Neural cell (in vitro differentiated cells): ENCODE data around the gene IDH3G. TPM values are rescaled to one million over a fixed set of nuclear protein-coding genes. Genes with fewer than 3 reads are reported as not detected.

Experiments used
- H2AFZ ChIP-seq: fragments of 200-600, 300-800 bp; sonication (generic), shearing (Covaris generic); 2 replicates; pipeline ENCODE4 v1.6.0; 2014; ENCODE audit warnings: low read depth, mild to moderate bottlenecking, antibody characterized with exemption, low read length, moderate library complexity
- H3F3A ChIP-seq: fragments of 200-600 bp; shearing (Covaris generic); 2 replicates; pipeline ENCODE4 v1.6.1; 2016; ENCODE audit warnings: mild to moderate bottlenecking, moderate library complexity, mixed read lengths, antibody characterized with exemption, low read length; ENCODE audit not compliant: insufficient read depth, poor library complexity, severe bottlenecking
- H3K27ac ChIP-seq: fragments of 200-600, 300-800 bp; sonication (generic), shearing (Covaris generic); 2 replicates; pipeline ENCODE4 v1.5.1; 2014; ENCODE audit warnings: mild to moderate bottlenecking, low read length, moderate library complexity
- H3K27me3 ChIP-seq: fragments of 300-800, 200-600 bp; sonication (generic), shearing (Covaris generic); 2 replicates; pipeline ENCODE4 v1.6.0; 2014; ENCODE audit warnings: mild to moderate bottlenecking, low read depth, low read length, moderate library complexity; ENCODE audit not compliant: insufficient read depth
- H3K36me3 ChIP-seq: fragments of 300-800, 200-600 bp; sonication (generic), shearing (Covaris generic); 2 replicates; pipeline ENCODE4 v1.5.1; 2014; ENCODE audit warnings: mild to moderate bottlenecking, antibody characterized with exemption, low read length, moderate library complexity; ENCODE audit not compliant: insufficient read depth
- H3K4me2 ChIP-seq: fragments of 300-800, 200-600 bp; sonication (generic), shearing (Covaris generic); 2 replicates; pipeline ENCODE4 v1.6.0; 2014; ENCODE audit warnings: mild to moderate bottlenecking, low read length
- H3K4me3 ChIP-seq: fragments of 300-800, 200-600 bp; sonication (generic), shearing (Covaris generic); 2 replicates; pipeline ENCODE4 v1.5.1; 2014; ENCODE audit warnings: mild to moderate bottlenecking, low read length, moderate library complexity
- H3K79me2 ChIP-seq: fragments of 200-600 bp; shearing (Covaris generic); replicated peaks from 2 replicates; pipeline ENCODE4 v1.6.0; 2014; ENCODE audit warnings: mild to moderate bottlenecking, low read length, moderate library complexity; ENCODE audit not compliant: insufficient read depth
- H3K9ac ChIP-seq: fragments of 300-800, 200-600 bp; sonication (generic), shearing (Covaris generic); 2 replicates; pipeline ENCODE4 v1.6.1; 2016; ENCODE audit warnings: mild to moderate bottlenecking, low read length, mixed read lengths
- H3K9me2 ChIP-seq: fragments of 200-600 bp; shearing (Covaris generic); 2 replicates; pipeline ENCODE4 v1.6.1; 2016; ENCODE audit warnings: mild to moderate bottlenecking, low read length, mixed read lengths; ENCODE audit not compliant: insufficient read depth
- H3K9me3 ChIP-seq: fragments of 200-600, 300-800 bp; sonication (generic), shearing (Covaris generic); 2 replicates; pipeline ENCODE4 v1.6.1; 2016; ENCODE audit warnings: mild to moderate bottlenecking, mixed run types, low read length, moderate library complexity, mixed read lengths
- H4K20me1 ChIP-seq: fragments of 200-600 bp; shearing (Covaris generic); 2 replicates; pipeline ENCODE4 v1.6.1; 2016; ENCODE audit warnings: mild to moderate bottlenecking, mixed run types; ENCODE audit not compliant: insufficient read depth
- CTCF ChIP-seq: fragments of 450-650 bp; IDR thresholded peaks from 2 replicates; pipeline ENCODE4 v1.5.1; 2014; ENCODE audit warnings: antibody characterized with exemption, mild to moderate bottlenecking, moderate library complexity; ENCODE audit not compliant: poor library complexity, severe bottlenecking
- EP300 ChIP-seq: fragments of 450-650 bp; conservative IDR thresholded peaks from 2 replicates; pipeline ENCODE4 v1.6.1; 2014; ENCODE audit warnings: antibody characterized with exemption, mild to moderate bottlenecking, moderate library complexity; ENCODE audit not compliant: poor library complexity, severe bottlenecking
- EZH2 ChIP-seq: fragments of 200-600, 300-800 bp; shearing (Covaris generic), sonication (generic); IDR thresholded peaks from 2 replicates; pipeline ENCODE4 v1.6.1; 2014; ENCODE audit warnings: antibody characterized with exemption, low read length, borderline replicate concordance, mild to moderate bottlenecking; ENCODE audit not compliant: insufficient read depth, poor library complexity, severe bottlenecking
- MXI1 ChIP-seq: fragments of 450-650 bp; conservative IDR thresholded peaks from 2 replicates; pipeline ENCODE4 v1.6.1; 2014; ENCODE audit warnings: antibody characterized with exemption, mild to moderate bottlenecking; ENCODE audit not compliant: poor library complexity, severe bottlenecking
- POLR2AphosphoS5 ChIP-seq: IDR thresholded peaks from 2 replicates; pipeline ENCODE4 v1.6.1; 2012
- RAD21 ChIP-seq: fragments of 450-650 bp; conservative IDR thresholded peaks from 2 replicates; pipeline ENCODE4 v1.6.1; 2014; ENCODE audit warnings: antibody characterized with exemption, mild to moderate bottlenecking, moderate library complexity
- REST ChIP-seq: IDR thresholded peaks from 2 replicates; pipeline ENCODE4 v1.6.1; 2012; ENCODE audit warnings: borderline replicate concordance
- SMC3 ChIP-seq: fragments of 450-650 bp; conservative IDR thresholded peaks from 2 replicates; pipeline ENCODE4 v1.6.1; 2014; ENCODE audit warnings: antibody characterized with exemption, mild to moderate bottlenecking, moderate library complexity; ENCODE audit not compliant: poor library complexity
- TAF1 ChIP-seq: IDR thresholded peaks from 2 replicates; pipeline ENCODE4 v1.6.1; 2012; ENCODE audit warnings: low read depth
- polyA plus RNA-seq: library from polyadenylated mRNA; depleted of rRNA; stranded (reverse); fragments of >200 nt; gene quantifications from 2 replicates; pipeline ENCODE4 v1.2.3, GENCODE V29; 2014

The IDH3G gene
- polyA plus RNA-seq, 1 donor from 2014 or later, result 64.7 TPM

GRCh38 chrX:153807976-153808375 is 13.8 kb upstream of the IDH3G start:
- Histone ChIP-seq H3K9me2 (no peaks in the 10 kb centered on the region), H3F3A (no peaks in the 10 kb centered on the region), H3K36me3 (no peaks in the 10 kb centered on the region), H3K4me3 (no peak overlapping the region), H3K79me2 (peaks cover 26% of the 10 kb centered on the region), H3K27me3 (no peaks in the 10 kb centered on the region), H4K20me1 (no peaks in the 10 kb centered on the region), H3K4me2 (no peak overlapping the region), H3K27ac (no peak overlapping the region), H2AFZ (no peak overlapping the region), H3K9ac (no peak overlapping the region), H3K9me3 (no peaks in the 10 kb centered on the region)
- no peak for TF ChIP-seq POLR2AphosphoS5
- TF ChIP-seq CTCF, result no peak
- no peak for TF ChIP-seq EZH2
- TF ChIP-seq REST, result no peak
- no peak for TF ChIP-seq RAD21
- no peak for TF ChIP-seq MXI1
- no peak for TF ChIP-seq SMC3
- no peak for TF ChIP-seq EP300

- H2AFZ ChIP-seq, result no peak overlapping the region
Observed at GRCh38 chrX:153806999-153807575, 12.9 kb upstream of the IDH3G start.

More at GRCh38 chrX:153806999-153807575, 12.9 kb upstream of the IDH3G start:
- H3K27me3 ChIP-seq, result no peaks in the 10 kb centered on the region
- no peak overlapping the region for H3K9ac ChIP-seq
- no peak for TF ChIP-seq EZH2
- TF ChIP-seq TAF1, result no peak
- TF ChIP-seq RAD21, result no peak
- no peak for TF ChIP-seq SMC3
- no peak for TF ChIP-seq CTCF
- no peak for TF ChIP-seq REST
- peaks cover 21% of the 10 kb centered on the region for H3K79me2 ChIP-seq
- no peaks in the 10 kb centered on the region for H3K9me3 ChIP-seq
- no peaks in the 10 kb centered on the region for H4K20me1 ChIP-seq
- no peak overlapping the region for H3K4me2 ChIP-seq
- no peaks in the 10 kb centered on the region for H3K36me3 ChIP-seq
- no peaks in the 10 kb centered on the region for H3F3A ChIP-seq
- H3K4me3 ChIP-seq, result no peak overlapping the region
- no peaks in the 10 kb centered on the region for H3K9me2 ChIP-seq
- no peak overlapping the region for H3K27ac ChIP-seq
